Prostate gland (tissue), 2 donors: ENCODE data around the gene NIPAL3. TPM values are rescaled to one million over a fixed set of nuclear protein-coding genes. Genes with fewer than 3 reads are reported as not detected.
A peak's percentile ranks its signal among the peaks of the same experiment; 100 is the strongest.

Source experiments
- DNase-seq: peaks from one replicate; pipeline ENCODE4 v3.0.0-alpha.2; 2019; ENCODE audit warnings: low spot score
- H3K27ac ChIP-seq, 2 donors: fragments of 200-600 bp; sonication (generic); 2 replicates each; pipeline ENCODE4 v1.5.1; 2017 to 2019
- H3K27me3 ChIP-seq: fragments of 200-600 bp; sonication (generic); replicated peaks from 2 replicates; pipeline ENCODE4 v1.5.1; 2019; ENCODE audit not compliant: insufficient read depth
- H3K36me3 ChIP-seq, 2 donors: fragments of 200-600 bp; sonication (generic); 1 replicate in 1 of 2; 2 replicates in 1 of 2; pipeline versions ENCODE4 v1.5.1 to v1.8.1; 2017 to 2019
- H3K4me1 ChIP-seq: fragments of 200-600 bp; sonication (generic); replicated peaks from 2 replicates; pipeline ENCODE4 v1.5.1; 2019
- H3K4me3 ChIP-seq, 2 donors: fragments of 200-600 bp; sonication (generic); 2 replicates each; pipeline ENCODE4 v1.5.1; 2017 to 2019
- H3K9me3 ChIP-seq: fragments of 200-600 bp; sonication (generic); 2 replicates; pipeline ENCODE4 v1.5.1; 2017
- POLR2A ChIP-seq: fragments of 450-650 bp; IDR thresholded peaks from one replicate; pipeline ENCODE4 v1.6.1; 2016; ENCODE audit warnings: antibody characterized with exemption, mild to moderate bottlenecking
- POLR2AphosphoS5 ChIP-seq: sonication (generic); formaldehyde crosslinking; IDR thresholded peaks from one replicate; pipeline ENCODE4 v1.6.1; 2017; ENCODE audit warnings: antibody characterized with exemption
- whole genome bisulfite sequencing: methylation state at CpG from one replicate; pipeline ENCODE4 v1.1.5; 2018; 5-methylcytosine and 5-hydroxymethylcytosine counted together
- intact Hi-C: fragments of 100-400 bp; cut with DNase I; formaldehyde crosslinking; loops from one replicate; pipeline ENCODE4 v1.14.2; 2022
- total RNA-seq, 2 donors: library from RNA; depleted of rRNA; stranded (reverse); fragments of >200 nt; gene quantifications; one replicate each; pipeline ENCODE4 v1.1.0, GENCODE V29; 2016
- TF ChIP-seq, protein P1 (sequence below), 4 experiments: fragments of 200-600 bp in 2 of 4; fragments of 450-650 bp in 2 of 4; sonication (generic) in 2 of 4; IDR thresholded peaks; 1 replicate in 3 of 4; 2 replicates in 1 of 4; pipeline ENCODE4 v1.5.1; 2016 to 2019; ENCODE audit warnings: antibody characterized with exemption in 4 of 4, mild to moderate bottlenecking in 2 of 4, moderate library complexity in 2 of 4

The NIPAL3 gene
- total RNA-seq, 2 donors from 2014 or later = 125 to 350 TPM

DNA sequence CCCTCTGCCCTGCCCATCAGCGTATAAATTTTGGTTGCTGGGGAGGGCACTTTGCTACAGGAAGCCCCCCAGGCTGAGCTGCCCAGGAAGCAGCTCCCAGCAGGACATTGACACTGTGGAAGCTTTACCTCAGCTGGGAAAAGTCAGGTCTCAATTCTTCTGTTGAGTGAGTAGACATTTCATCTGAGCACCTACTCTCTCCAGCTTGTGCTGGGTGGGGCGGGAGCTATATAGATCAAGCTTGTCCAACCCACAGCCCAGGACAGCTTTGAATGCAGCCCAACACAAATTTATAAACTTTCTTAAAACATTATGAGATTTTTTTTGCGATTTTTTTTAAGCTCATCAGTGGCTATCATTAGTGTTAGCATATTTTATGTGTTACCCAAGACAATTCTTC lies 9.4 kb downstream of the NIPAL3 start:
- WGBS = 91% methylated on average over 3 of the region's 3 CpGs
- Histone ChIP-seq H3K36me3 (no peaks in the 10 kb centered on the region), H3K27me3 (no peaks in the 10 kb centered on the region), H3K27ac (peak overlapping the region in 1 of 2 donors; percentile 4), H3K4me3 (no peak overlapping the region), H3K4me1 (no peaks in the 10 kb centered on the region), H3K9me3 (no peaks in the 10 kb centered on the region)
- intact Hi-C loops = no loop called here
- TF ChIP-seq, protein P1, sequence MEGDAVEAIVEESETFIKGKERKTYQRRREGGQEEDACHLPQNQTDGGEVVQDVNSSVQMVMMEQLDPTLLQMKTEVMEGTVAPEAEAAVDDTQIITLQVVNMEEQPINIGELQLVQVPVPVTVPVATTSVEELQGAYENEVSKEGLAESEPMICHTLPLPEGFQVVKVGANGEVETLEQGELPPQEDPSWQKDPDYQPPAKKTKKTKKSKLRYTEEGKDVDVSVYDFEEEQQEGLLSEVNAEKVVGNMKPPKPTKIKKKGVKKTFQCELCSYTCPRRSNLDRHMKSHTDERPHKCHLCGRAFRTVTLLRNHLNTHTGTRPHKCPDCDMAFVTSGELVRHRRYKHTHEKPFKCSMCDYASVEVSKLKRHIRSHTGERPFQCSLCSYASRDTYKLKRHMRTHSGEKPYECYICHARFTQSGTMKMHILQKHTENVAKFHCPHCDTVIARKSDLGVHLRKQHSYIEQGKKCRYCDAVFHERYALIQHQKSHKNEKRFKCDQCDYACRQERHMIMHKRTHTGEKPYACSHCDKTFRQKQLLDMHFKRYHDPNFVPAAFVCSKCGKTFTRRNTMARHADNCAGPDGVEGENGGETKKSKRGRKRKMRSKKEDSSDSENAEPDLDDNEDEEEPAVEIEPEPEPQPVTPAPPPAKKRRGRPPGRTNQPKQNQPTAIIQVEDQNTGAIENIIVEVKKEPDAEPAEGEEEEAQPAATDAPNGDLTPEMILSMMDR (IDR thresholded peaks at IDR 0.05) = no peak
- TF ChIP-seq POLR2A = no peak
- TF ChIP-seq POLR2AphosphoS5 = no peak
- DNase-seq = no peak

GRCh38 chr1:24425441-24425840 lies 9.8 kb downstream of the NIPAL3 start:
- intact Hi-C loops = no loop called here
- H3K4me3 ChIP-seq = no peak overlapping the region
- no peaks in the 10 kb centered on the region for H3K4me1 ChIP-seq
- H3K9me3 ChIP-seq = no peaks in the 10 kb centered on the region
- TF ChIP-seq, protein P1 (IDR thresholded peaks at IDR 0.05) = no peak
- TF ChIP-seq POLR2AphosphoS5 (no peak), POLR2A (no peak)
- peak overlapping the region in 1 of 2 donors; percentile 4 for H3K27ac ChIP-seq
- no peaks in the 10 kb centered on the region for H3K27me3 ChIP-seq
- WGBS = 74% methylated on average over 3 of the region's 3 CpGs
- DNase-seq = no peak
- H3K36me3 ChIP-seq = no peaks in the 10 kb centered on the region

DNA sequence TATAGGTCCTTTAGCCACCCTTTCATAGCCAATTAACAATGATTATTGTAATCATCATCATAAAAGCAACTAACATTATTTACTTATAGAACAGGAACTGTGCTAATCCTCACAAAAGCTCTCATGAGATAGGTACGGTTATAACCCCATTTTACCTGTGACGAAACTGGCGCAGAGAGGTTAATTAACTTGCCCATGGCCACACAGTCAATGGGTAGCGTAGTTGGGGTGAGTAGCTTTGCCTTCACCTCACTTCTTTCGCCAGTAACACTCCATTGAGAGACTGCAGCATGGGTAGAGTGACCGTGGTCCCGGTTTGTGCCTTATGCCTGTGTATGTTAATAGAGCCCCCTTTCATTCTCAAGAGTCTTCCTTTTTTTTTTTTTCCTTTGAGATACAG lies 10.3 kb downstream of the NIPAL3 start:
- Histone ChIP-seq H3K4me3 (no peak overlapping the region), H3K27ac (no peak overlapping the region), H3K36me3 (no peaks in the 10 kb centered on the region), H3K4me1 (no peaks in the 10 kb centered on the region), H3K27me3 (no peaks in the 10 kb centered on the region), H3K9me3 (no peaks in the 10 kb centered on the region)
- TF ChIP-seq POLR2AphosphoS5 (no peak), POLR2A (no peak)
- TF ChIP-seq, protein P1 (IDR thresholded peaks at IDR 0.05) = no peak
- intact Hi-C loops = no loop called here
- 84% methylated on average over 7 of the region's 7 CpGs for WGBS
- DNase-seq = no peak

DNA sequence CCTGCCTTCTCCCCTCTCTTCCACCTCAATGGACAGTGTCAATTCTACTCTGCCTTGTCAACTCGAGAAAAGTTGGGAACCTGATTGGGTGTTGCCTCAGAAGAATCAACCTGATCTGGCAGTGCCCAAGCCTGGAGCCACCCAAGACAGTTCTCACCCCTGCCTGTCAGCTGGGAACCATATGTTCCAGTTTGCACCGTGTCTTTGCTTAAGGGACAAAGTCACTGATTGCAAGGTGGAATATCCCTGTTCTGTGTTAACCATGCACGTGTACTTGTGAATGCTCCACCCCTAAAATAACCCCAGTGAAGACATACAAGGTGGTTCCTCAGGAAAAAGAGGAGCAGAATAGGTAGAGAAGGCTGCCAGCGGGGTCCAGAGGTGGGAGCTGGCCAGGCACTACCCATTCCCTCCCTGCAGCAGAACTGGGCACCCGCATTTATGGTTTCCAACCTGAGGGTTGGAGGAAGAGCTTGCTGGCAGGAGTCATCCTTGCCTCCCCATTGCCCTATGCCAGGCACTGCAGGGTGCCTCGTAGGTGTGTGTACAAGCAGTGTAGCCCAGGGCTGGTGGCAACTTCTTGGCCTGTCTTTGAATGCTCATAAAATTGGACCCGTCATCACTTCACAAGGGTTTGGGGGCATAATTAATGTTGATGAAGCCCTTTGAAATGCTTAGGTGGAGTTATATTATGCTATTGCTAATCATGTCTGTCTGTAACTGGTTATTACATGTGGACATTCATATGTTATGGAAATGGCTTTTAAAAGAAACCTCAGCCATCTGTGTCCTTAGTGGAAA lies 11.3 kb downstream of the NIPAL3 start:
- no peak for TF ChIP-seq POLR2A
- TF ChIP-seq POLR2AphosphoS5 = no peak
- TF ChIP-seq, protein P1 (IDR thresholded peaks at IDR 0.05) = no peak
- H3K36me3 ChIP-seq = no peaks in the 10 kb centered on the region
- no peak overlapping the region for H3K4me3 ChIP-seq
- intact Hi-C loops = no loop called here
- H3K4me1 ChIP-seq = no peaks in the 10 kb centered on the region
- 80% methylated on average over 7 of the region's 7 CpGs for WGBS
- no peak overlapping the region for H3K27ac ChIP-seq
- DNase-seq = no peak
- no peaks in the 10 kb centered on the region for H3K27me3 ChIP-seq
- no peaks in the 10 kb centered on the region for H3K9me3 ChIP-seq

DNA sequence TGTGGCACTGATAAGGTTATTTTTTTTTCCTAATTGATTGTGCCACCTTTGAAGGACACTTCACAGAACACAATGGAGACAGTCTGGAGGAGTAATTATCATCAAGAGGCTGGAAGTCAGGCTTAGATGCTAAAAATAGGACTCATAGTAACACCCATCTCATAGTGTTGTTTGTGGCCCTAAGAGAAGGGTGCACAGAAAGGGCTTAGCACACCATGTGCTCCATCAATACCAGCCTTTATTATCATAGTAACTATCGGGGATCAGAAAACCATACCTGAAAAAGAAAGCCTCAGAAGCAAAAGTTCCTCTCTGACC lies 11.9 kb downstream of the NIPAL3 start:
- Histone ChIP-seq H3K27ac (no peak overlapping the region), H3K36me3 (no peaks in the 10 kb centered on the region), H3K9me3 (no peaks in the 10 kb centered on the region), H3K4me3 (no peak overlapping the region), H3K4me1 (no peaks in the 10 kb centered on the region), H3K27me3 (no peaks in the 10 kb centered on the region)
- 96% methylated on average over 1 of the region's 1 CpG for WGBS
- DNase-seq = no peak
- intact Hi-C loops = no loop called here
- TF ChIP-seq POLR2A (no peak), POLR2AphosphoS5 (no peak)
